Activated CD8-positive, alpha-beta T cell treated with anti-CD3 and anti-CD28 coated beads for 36 hours (primary cell): ENCODE measurements around the gene FAM171A2. TPM values are rescaled to one million over a fixed set of nuclear protein-coding genes. Genes with fewer than 3 reads are reported as not detected.

Experiments used
- ATAC-seq: fragments of 200-7000 bp; cut with Tn5 transposase; one replicate; pipeline ENCODE4 v1.10.0; 2021; ENCODE audit warnings: mild to moderate bottlenecking, moderate library complexity
- CTCF ChIA-PET: fragments of 350-600 bp; sonication (Branson Sonifier 250); formaldehyde crosslinking; loops from one replicate; lab custom pipeline; 2021; ENCODE audit warnings: antibody characterized with exemption; lab: Charles Lee
- POLR2A ChIA-PET: fragments of 350-600 bp; sonication (Branson Sonifier 250); formaldehyde crosslinking; loops from one replicate; lab custom pipeline; 2021; ENCODE audit warnings: antibody characterized with exemption; lab: Charles Lee
- DNase-seq: peaks from one replicate; pipeline ENCODE4 v3.0.0-alpha.2; 2020
- H3K27ac Mint-ChIP-seq: one replicate; pipeline ENCODE4 v1.8.0; 2021; ENCODE audit warnings: mild to moderate bottlenecking, mixed read lengths
- H3K27me3 Mint-ChIP-seq: one replicate; pipeline ENCODE4 v1.8.0; 2021; ENCODE audit warnings: mixed read lengths
- H3K36me3 Mint-ChIP-seq: one replicate; pipeline ENCODE4 v1.8.0; 2021; ENCODE audit warnings: low read depth, mixed read lengths
- H3K4me1 Mint-ChIP-seq: one replicate; pipeline ENCODE4 v1.8.0; 2021; ENCODE audit warnings: low read depth, mixed read lengths
- H3K4me3 Mint-ChIP-seq: one replicate; pipeline ENCODE4 v1.8.0; 2021; ENCODE audit warnings: mild to moderate bottlenecking, moderate library complexity, mixed read lengths
- H3K9me3 Mint-ChIP-seq: one replicate; pipeline ENCODE4 v1.8.0; 2021; ENCODE audit warnings: mixed read lengths
- intact Hi-C: fragments of 100-400 bp; cut with micrococcal nuclease; formaldehyde crosslinking; loops from one replicate; pipeline ENCODE4 v1.10.0; 2022
- total RNA-seq, 2 experiments: library from RNA; stranded (reverse); gene quantifications; one replicate each; pipeline ENCODE4 v1.2.3, GENCODE V29; 2021
- TF ChIP-seq, protein P1 (sequence below): fragments of 200-600 bp; IDR thresholded peaks from one replicate; pipeline ENCODE4 v1.8.0; 2022; ENCODE audit warnings: antibody characterized with exemption, mild to moderate bottlenecking

FAM171A2 gene
- total RNA-seq: under 1 TPM; 0.43 to 0.78 TPM

DNA sequence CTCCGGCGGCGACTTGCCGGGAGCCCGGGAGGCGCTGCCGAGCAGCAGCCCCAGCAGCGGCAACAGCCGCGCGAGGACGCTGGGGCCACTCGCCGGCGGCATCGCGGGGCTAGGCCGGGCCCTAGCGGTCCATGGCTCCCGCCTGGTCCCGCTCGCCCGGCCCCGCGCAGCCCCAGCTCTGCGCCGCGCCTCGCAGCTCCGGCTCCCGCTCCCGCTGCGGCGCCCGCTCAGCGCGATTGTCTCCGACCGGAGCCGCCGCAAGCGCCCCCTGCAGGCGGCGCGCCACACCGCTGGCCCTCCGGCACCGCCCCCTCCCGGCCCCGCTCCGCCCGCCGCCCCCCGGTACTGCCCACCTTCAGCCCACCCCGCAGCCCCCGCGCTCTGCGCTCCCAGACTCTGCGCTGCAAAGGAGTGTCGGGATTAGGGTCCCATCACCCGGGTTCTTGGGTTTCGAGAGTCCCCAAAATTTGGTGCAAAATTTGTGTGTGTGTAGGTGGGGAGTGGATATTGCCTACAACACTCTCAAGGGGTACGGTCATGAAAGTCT lies at the start of gene FAM171A2:
TSS of gene FAM171A2 (minus strand) at position 241 of the 547 bp plus-strand sequence. CDS start at position 102, 139 bp downstream.
- TF ChIP-seq, protein P1, sequence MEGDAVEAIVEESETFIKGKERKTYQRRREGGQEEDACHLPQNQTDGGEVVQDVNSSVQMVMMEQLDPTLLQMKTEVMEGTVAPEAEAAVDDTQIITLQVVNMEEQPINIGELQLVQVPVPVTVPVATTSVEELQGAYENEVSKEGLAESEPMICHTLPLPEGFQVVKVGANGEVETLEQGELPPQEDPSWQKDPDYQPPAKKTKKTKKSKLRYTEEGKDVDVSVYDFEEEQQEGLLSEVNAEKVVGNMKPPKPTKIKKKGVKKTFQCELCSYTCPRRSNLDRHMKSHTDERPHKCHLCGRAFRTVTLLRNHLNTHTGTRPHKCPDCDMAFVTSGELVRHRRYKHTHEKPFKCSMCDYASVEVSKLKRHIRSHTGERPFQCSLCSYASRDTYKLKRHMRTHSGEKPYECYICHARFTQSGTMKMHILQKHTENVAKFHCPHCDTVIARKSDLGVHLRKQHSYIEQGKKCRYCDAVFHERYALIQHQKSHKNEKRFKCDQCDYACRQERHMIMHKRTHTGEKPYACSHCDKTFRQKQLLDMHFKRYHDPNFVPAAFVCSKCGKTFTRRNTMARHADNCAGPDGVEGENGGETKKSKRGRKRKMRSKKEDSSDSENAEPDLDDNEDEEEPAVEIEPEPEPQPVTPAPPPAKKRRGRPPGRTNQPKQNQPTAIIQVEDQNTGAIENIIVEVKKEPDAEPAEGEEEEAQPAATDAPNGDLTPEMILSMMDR: peak; percentile 95
- Mint-ChIP-seq H3K27me3 (peaks cover 12% of the 10 kb centered on the region), H3K4me1 (peaks cover 2% of the 10 kb centered on the region), H3K27ac (no peak within 1 kb of the TSS), H3K9me3 (no peaks in the 10 kb centered on the region), H3K36me3 (no peaks in the 10 kb centered on the region), H3K4me3 (peak within 1 kb of the TSS; percentile 66)
- intact Hi-C loops: no loop called here
- peak; percentile 64 for DNase-seq
- CTCF ChIA-PET: interaction anchor here (0.8 to 5.2 kb wide), 23 partner anchors 8 to 322 kb away, joined by 3 to 51 read pairs (median 4); partner anchors contain the start of genes GRN and TMUB2
- POLR2A ChIA-PET: interaction anchor here (1.0 to 1.7 kb wide), 2 partner anchors 24 to 157 kb away, joined by 3 to 6 read pairs; no protein-coding TSS in a partner anchor
- peak; percentile 91 for ATAC-seq

DNA sequence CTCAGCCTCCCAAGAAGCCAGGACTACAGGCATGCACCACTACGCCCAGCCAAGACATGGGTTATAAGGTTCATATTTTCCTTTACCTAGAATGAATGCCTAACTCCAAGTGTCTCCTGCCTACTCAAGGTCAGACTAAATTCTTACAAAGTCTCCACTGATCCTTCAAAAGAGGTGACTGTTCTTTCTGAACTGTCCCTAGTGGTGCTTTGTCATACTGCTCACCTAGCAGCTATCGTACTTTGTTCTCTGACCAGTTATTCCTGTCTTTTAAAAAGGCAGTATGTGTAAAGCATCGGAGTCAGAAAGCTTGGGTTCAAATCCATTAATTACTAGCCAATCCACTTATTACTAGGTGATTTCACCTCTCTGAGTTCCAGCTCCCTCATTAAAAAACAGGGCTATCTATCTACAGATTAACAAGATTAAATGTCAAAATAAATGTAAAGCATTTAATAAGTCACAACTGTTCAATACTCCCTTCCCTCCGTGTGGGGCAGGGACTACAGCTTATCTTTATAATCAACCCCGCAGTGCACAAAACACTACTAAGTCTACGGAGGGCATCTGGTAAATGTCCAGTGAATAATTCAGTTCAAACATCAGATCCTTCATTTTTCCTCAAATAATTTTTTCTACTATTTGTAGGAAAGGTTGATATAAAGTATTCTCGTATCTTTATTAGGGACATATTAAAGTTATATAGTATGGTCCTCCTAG lies 45.8 kb upstream of the FAM171A2 start:
- CTCF ChIA-PET: interaction anchor here (0.7 to 1.1 kb wide), 3 partner anchors 11 to 246 kb away, joined by 3 to 4 read pairs (median 4); partner anchors contain the start of gene MEIOC
- POLR2A ChIA-PET: interaction anchor here (0.8 kb wide), 1 partner anchor 17 kb away, joined by 3 read pairs; no protein-coding TSS in a partner anchor
- H3K27ac Mint-ChIP-seq: no peak overlapping the region
- DNase-seq (no peak), ATAC-seq (no peak)
- TF ChIP-seq, protein P1: peak; percentile 29
- H3K36me3 Mint-ChIP-seq: peaks cover 7% of the 10 kb centered on the region
- intact Hi-C loops: no loop called here
- H3K27me3 Mint-ChIP-seq: no peaks in the 10 kb centered on the region
- H3K4me1 Mint-ChIP-seq: no peaks in the 10 kb centered on the region
- H3K4me3 Mint-ChIP-seq: no peak overlapping the region
- H3K9me3 Mint-ChIP-seq: no peaks in the 10 kb centered on the region

DNA sequence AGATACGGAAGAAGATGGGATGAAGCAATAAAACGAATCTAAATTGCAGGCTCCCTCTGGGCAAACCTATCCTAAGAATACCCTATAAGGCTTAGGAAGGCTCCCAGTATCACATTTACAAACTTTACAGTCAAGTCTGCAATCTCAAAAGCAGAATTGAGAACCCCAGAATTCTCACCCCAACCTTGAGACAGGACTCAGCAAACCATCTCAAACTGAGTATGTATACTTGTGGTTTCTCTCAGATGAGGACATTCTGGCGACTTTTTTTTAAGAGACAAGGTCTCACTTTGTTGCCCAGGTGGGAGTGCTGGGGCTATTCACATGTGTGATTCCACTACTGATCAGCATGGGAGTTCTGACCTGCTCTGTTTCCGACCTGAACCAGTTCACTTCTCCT lies 45.1 kb upstream of the FAM171A2 start:
- H3K27me3 Mint-ChIP-seq: no peaks in the 10 kb centered on the region
- intact Hi-C loops: no loop called here

DNA sequence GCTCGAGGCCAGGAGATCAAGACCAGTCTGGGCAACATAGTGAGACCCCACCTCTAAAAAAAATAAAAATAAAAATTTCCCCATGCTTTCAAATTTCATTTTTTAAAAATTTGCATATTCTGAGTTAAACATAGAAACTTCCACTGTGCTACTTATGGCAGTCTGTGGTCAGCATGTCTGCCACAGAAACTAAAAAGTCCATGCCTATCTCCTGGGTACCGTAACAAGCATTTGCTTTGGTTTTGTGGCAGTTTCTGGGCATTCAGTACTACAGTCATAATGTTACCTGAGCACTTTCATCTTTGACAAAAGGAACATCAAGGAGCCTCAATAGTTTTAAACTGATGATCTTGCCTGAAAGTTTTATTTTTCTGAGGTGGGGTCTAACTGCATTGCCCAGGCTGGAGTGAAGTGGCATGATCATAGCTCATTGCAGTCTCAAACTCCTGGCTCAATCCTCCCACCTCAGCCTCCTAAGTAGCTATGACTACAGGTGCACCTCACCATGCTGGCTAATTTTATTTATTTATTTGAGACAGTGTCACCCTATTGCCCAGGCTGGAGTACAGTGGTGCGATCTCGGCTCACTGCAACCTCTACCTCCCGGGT lies 39.0 kb upstream of the FAM171A2 start:
- intact Hi-C loops: no loop called here
- POLR2A ChIA-PET: no interaction called here
- peaks cover 29% of the 10 kb centered on the region for H3K36me3 Mint-ChIP-seq
- CTCF ChIA-PET: interaction anchor here (1.2 to 1.5 kb wide), 2 partner anchors 119 to 121 kb away, joined by 3 to 4 read pairs; no protein-coding TSS in a partner anchor
- no peak for ATAC-seq
- no peaks in the 10 kb centered on the region for H3K27me3 Mint-ChIP-seq
- no peak for DNase-seq
- TF ChIP-seq, protein P1: no peak
- no peak overlapping the region for H3K4me3 Mint-ChIP-seq
- no peak overlapping the region for H3K27ac Mint-ChIP-seq
- H3K9me3 Mint-ChIP-seq: no peaks in the 10 kb centered on the region
- H3K4me1 Mint-ChIP-seq: peaks cover 4% of the 10 kb centered on the region

More for the DNA sequence above, 45.1 kb upstream of the FAM171A2 start:
- DNase-seq: no peak
- H3K9me3 Mint-ChIP-seq: no peaks in the 10 kb centered on the region
- no peaks in the 10 kb centered on the region for H3K4me1 Mint-ChIP-seq
- POLR2A ChIA-PET: no interaction called here
- ATAC-seq: no peak
- H3K27ac Mint-ChIP-seq: no peak overlapping the region
- TF ChIP-seq, protein P1: no peak
- CTCF ChIA-PET: interaction anchor here (1.1 kb wide), 1 partner anchor 247 kb away, joined by 3 read pairs; the partner anchor contains the start of gene MEIOC
- H3K36me3 Mint-ChIP-seq: peaks cover 7% of the 10 kb centered on the region
- no peak overlapping the region for H3K4me3 Mint-ChIP-seq
